Neural progenitor cell (in vitro differentiated cells): ENCODE measurements around the gene ME1.

Source experiments
- CTCF ChIP-seq: fragments of 200-600 bp; sonication (generic); IDR thresholded peaks from 2 replicates; pipeline ENCODE4 v1.5.1; 2017; ENCODE audit warnings: antibody characterized with exemption, mild to moderate bottlenecking
- EZH2 ChIP-seq: fragments of 200-600 bp; sonication (generic); IDR thresholded peaks from 2 replicates; pipeline ENCODE4 v1.6.1; 2017; ENCODE audit warnings: antibody characterized with exemption, mild to moderate bottlenecking, moderate library complexity
- EZH2phosphoT487 ChIP-seq: fragments of 200-600 bp; sonication (generic); IDR thresholded peaks from 2 replicates; pipeline ENCODE4 v1.6.1; 2017; ENCODE audit warnings: antibody characterized with exemption

GRCh38 chr6:83472767-83473166, 41.9 kb upstream of the ME1 start:
- no peak for TF ChIP-seq CTCF
- TF ChIP-seq EZH2: no peak
- no peak for TF ChIP-seq EZH2phosphoT487
